Dermis microvascular lymphatic vessel endothelial cell (primary cell): ENCODE results near the gene MLF2. TPM values are rescaled to one million over a fixed set of nuclear protein-coding genes. Genes with fewer than 3 reads are reported as not detected.

Source experiments
- DNase-seq, 2 donors: peaks; one replicate each; pipeline versions ENCODE4 v3.0.0 to v3.0.0-alpha.2; 2010; ENCODE audit warnings: low read depth in 2 of 2
- total RNA-seq: library from RNA; depleted of rRNA; stranded (reverse); fragments of >200 nt; gene quantifications from 2 replicates; pipeline ENCODE4 v1.2.1, GENCODE V29; 2014

MLF2 gene
- total RNA-seq, 1 donor from 2014 or later: 76.4 TPM

DNA sequence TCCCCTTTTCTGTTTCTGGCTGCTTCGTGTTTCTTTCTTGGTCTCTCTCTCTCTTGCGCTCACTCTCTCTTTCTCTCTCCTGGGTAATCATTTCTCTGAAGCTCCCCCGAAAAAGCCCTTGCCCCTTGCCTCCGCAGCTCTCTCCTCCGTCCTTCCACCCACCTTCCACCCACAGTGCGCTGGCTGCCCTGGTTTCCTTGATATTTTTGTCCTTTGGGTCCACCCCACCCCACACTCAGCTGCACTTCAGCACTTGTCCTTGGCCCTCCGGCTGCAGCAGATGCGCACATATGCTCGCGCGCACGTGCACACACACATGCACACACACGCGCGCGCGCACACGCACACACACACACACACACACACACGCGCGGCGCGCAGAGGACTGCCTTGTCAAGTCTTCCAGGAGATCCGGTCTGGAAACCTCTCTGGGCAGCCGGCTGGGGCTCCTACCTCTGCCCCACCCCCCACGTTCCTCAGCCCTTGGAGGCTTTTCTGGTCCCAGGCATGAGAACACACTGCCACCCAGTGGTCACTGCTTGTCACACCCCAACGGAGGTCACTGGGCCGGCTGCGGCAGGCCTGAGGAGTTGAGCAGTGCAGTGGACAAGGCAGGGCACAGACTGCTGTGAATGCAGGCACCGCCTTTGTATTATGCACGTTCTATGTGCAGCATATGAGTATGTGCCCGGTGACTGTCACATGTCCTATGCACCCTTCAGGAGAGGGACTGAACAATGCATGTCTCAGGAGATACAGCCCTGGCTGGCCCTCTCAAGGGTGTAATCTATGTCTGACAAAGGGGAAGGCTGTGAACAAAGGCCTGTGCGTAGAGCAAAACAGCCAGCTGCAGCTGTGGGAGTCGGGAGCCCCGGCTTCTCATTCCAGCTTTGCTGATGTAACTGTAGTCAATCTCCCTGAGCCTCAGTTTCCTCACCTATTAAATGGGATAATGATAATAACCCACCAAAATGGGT lies 25.9 kb upstream of the MLF2 start:
- DNase-seq: peak; percentile 71 to 92

DNA sequence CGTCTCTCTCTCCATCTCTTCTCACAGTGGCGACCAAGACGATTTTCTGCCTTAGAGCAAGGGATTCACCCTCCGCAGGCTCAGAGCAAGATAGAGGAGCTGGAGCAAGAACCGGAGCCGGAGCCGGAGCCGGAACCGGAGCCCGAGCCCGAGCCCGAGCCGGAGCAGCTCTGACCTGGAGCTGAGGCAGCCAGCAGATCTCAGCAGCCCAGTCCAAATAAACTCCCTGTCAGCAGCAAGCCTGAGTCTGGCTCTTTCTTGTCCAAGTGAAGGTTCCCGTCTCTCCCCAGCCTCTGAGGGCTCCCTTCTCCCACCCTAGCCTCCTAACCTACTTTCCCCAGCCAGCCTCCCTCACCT lies 25.3 kb upstream of the MLF2 start:
- no peak for DNase-seq

DNA sequence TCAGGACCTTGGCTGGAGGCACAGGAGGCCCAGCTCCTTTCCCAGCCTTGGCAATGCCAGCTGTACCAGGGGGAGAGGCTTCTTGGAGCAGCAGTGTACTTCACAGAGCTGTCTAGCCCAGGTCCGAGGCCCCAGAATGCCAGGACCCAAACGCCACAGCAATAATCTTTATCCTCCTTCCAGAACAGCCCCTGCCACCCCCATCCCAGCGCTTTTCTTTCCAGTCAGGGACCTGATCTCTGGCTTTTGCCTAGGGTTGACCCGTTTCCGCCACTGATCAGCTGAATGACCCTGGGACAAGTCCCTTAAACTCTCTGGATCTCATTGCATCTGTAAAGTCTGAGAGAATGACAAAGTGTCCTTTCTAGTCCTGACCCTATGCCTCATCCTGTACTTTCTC lies 24.4 kb upstream of the MLF2 start:
- DNase-seq: no peak

DNA sequence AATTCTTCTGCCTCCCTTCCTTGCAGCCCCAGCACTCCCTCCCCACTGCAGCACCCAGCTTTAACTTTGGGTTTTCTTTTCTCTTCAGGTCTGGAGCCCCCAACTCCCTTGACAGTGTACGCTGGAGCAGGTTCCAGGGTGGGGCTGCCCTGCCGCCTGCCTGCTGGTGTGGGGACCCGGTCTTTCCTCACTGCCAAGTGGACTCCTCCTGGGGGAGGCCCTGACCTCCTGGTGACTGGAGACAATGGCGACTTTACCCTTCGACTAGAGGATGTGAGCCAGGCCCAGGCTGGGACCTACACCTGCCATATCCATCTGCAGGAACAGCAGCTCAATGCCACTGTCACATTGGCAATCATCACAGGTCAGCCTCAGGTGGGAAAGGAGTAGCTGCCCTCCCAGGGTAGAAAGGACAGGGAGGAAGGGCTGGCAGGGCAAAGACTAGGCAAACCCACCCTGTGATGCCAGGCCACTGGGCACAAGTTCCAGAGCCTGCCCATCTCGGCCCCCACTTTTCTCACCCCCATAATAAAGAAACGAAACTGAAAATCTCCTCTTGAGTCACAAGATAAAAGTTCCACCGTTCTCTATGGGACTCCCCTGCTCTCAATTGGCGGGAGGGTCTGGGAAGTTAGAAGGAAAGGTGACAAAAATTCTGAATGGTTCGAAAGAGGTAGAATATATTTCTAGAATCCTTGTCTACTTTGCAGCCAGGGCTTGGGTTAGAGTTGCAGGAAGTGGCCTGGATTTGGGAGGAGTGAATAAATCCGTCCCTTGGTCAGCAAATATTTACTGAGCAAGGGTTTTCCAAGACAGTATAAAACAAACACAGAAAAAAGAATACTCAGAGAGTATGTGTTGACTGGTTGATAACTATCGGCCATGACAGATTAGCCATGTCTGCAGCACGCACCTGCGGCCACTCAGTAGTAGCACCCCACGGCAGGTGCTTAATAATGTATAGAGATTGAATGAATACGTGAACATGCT lies 22.5 kb upstream of the MLF2 start:
- DNase-seq: no peak

DNA sequence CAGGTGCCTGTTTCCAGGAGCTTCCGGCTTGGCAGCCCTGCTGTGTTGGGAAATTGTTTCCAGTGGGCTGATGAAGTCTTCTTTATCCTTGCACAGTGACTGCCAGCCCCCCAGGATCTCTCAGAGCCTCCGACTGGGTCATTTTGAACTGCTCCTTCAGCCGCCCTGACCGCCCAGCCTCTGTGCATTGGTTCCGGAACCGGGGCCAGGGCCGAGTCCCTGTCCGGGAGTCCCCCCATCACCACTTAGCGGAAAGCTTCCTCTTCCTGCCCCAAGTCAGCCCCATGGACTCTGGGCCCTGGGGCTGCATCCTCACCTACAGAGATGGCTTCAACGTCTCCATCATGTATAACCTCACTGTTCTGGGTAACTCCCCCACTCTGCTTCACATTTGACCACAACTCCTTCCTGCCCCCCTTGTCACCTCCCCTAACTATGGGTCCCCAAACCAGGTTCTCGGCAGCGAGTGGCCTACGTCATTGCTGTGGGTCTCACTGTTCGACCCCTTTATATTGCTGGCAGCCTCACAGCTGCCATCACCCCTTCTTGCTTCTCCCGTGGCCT lies 21.6 kb upstream of the MLF2 start:
- DNase-seq: no peak

DNA sequence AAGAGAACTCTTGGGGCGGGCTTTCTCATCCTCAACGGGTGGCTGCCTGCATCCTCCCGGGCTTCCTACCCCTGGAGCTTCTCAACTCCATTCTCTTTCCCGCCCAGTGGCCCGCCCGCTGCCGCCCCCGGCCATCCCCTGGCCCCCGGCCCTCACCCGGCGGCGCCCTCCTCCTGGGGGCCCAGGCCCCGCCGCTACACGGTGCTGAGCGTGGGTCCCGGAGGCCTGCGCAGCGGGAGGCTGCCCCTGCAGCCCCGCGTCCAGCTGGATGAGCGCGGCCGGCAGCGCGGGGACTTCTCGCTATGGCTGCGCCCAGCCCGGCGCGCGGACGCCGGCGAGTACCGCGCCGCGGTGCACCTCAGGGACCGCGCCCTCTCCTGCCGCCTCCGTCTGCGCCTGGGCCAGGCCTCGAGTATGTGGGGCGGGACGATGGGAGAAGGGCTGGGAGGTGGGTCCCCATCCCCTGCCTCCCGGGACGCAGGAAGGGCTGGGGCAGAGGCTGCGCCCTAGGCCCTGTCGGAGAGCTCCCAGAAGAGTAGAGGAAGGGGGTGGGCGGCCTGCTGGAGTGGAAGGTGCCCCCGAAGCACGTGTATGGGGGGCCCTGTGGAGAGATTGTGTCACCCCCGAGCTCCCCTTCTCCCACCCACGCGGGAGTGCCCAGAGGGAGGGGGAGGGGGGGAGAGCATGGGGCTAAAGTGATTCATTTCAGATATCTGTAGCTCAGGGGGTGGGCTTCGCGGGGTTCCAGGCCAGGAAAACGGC lies 20.8 kb upstream of the MLF2 start:
- no peak for DNase-seq

DNA sequence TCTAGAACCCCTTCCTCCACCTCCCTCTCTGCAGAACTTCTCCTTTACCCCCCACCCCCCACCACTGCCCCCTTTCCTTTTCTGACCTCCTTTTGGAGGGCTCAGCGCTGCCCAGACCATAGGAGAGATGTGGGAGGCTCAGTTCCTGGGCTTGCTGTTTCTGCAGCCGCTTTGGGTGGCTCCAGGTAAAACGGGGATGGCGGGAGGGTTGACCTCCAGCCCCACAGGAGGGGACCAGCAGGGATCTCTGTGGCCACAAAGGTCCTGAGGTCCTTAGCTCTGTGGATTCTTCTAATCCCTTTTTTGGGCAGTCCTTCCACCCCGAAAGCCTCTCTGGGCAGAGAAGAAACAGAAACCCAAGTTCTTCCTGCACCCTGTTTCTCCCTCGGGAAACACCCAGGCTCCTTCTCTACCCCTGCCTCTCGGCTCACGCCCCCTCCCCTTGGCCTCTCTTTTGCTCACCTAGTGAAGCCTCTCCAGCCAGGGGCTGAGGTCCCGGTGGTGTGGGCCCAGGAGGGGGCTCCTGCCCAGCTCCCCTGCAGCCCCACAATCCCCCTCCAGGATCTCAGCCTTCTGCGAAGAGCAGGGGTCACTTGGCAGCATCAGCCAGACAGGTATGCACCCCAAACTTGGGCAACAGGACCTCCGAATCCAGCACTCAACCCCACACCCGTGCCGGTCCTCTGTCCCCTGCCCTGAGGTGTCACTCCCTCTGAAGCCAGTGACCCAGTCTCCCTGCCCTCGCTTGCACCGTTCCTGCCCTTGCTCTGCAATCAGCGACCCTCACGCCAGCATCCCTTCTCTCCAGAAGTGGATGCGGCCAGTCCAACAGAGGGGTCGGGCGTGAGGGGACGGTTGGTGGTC lies 20.0 kb upstream of the MLF2 start:
- DNase-seq: no peak

DNA sequence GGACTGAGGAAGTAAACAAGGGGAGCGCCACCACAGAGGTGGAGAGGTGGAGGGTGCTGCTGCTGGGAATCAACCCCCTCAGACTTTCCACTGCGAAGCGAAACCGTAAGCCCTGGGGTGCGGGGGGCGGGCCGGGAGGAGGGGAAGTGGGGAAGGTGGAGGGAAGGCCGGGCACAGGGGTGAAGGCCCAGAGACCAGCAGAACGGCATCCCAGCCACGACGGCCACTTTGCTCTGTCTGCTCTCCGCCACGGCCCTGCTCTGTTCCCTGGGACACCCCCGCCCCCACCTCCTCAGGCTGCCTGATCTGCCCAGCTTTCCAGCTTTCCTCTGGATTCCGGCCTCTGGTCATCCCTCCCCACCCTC lies 19.4 kb upstream of the MLF2 start, which contains the start of gene LAG3:
TSS of gene LAG3 (plus strand) at position 190 of the 365 bp plus-strand sequence. CDS start 333 bp downstream, outside the sequence.
- DNase-seq: no peak

DNA sequence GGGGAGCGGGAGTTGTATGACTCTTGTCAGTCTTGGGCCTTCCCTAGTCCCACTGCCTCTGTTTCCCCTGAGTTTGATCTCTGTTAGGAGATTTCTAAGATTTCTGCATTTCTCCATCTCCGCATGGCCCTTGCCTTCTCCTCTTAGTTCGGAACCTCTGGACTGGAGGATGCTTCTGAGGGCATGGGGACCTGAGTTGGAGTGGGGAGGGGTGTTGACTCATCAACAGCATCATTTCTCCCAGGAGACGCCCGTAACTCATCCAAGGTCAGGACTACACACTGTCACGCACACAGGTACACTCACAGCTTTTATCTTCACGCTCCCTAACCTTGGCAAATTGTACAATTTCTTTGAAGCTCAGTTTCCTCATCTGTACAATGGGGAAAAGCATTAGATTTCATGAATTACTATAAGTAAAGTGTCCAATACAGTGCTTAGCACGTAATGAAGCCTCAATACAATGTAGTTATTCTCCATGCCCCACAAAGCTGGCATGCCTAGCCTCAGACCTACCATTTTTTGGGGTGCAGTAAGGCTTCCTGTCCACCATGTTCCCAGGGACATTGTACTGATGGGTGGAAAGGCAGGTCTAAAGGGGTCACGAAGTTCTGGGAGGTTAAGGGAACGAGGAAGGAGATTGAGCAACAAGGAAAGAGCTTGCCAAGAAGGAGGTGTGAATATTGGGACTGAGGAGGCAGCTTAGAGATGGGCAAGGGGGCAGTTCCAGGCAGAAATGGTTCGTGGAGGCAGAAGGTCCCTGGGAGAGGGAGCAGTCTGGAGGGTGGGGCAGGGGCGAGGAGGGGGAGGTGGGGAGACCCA lies 18.8 kb upstream of the MLF2 start:
- no peak for DNase-seq

DNA sequence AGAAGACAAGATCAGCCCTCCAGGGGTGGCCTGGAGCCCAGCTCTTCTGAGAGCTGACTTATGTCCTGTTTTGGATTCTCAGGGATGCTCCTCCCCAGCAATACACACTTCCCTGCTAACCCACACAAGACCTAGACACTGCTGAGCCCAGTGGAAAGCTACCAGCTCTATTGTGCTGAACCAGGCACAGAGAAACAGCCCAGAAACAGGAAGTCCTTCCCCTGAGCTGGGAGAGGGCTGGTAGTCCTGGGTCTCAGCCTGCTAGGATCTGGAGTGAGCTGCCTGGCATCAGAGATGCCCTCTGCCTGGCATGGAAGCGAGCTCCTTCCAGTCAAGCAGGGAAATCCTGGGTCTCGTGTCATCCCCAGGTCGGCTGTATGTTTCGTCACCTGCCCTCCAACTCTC lies 18.2 kb upstream of the MLF2 start:
- peak; percentile 50 to 85 for DNase-seq

DNA sequence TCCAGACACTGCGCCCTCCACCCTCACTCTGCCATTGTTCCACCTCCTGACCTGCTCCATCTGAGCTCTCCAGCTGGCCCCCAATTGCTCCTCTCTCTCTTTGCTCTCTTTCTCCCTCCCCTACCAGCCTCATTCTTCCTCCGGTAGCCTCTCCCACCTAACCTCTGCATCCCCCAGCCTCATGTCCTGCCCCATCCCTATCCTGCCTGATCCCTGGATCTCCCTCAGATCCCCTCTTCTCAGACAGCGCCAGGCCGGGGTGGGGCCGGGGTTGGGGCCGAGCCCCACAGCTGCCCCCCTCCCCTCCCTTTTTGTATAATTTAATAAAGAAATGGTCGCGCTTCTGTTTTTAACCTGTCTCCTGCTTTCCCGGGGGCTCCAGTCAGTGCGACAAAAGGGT lies 17.7 kb upstream of the MLF2 start:
- DNase-seq: no peak

DNA sequence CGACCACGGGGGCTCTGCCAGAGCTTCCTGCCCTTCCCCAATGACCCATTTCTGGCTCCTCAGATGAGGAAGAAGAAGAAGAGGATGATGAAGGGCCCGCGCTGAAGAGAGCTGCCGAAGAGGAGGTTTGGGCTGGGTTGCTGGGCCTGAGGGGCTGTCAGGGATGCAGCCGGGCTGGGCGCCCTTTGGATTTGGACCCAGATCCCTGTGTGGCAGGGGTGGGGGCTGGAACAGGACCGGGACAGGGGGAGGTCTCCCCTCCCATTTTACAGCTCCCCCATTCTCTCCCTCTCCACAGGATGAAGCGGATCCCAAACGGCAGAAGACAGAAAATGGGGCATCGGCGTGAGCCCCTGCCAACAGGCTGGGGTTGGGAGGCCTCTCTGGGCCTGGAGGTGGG lies 17.2 kb upstream of the MLF2 start:
- DNase-seq: no peak

DNA sequence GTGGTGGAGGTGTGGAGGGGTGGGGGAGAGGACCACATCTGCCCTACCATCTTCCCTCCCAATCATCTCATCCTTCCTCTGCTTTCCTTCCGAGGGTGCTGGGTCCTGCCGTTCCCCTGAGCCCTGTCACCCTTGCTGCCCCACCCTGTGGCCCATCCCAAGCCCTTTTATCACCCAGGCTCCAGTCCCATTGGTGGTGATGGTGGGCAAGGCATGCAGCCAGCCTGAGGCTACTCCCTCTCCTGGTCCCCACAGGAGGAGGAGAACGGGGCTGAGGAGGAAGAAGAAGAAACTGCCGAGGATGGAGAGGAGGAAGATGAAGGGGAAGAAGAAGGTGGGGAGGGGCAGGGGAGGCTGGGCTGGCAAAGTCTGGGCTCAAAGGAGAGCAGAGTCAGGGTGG lies 16.7 kb upstream of the MLF2 start:
- DNase-seq: no peak

DNA sequence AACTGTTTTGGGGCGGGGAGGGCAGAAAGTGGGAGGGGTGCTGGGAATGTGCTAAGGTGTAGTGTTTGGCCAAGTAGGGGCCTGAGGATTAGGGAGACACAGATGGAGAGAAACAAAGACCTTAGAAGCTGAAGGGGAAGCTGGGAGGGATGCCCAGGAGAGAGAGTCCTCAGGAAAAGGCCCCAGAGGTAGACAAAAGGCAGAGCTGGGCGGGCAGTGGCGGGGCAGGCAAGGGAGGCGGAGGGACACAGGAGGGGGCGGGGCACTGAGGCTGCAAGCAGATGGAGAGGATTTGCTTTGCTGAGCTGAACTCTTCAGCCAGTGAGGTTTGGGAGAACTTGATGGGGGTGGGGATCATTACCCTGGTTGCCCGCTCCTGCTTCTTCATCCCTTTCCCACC lies 16.0 kb upstream of the MLF2 start:
- DNase-seq: peak in 1 of 2 donors; percentile 46

DNA sequence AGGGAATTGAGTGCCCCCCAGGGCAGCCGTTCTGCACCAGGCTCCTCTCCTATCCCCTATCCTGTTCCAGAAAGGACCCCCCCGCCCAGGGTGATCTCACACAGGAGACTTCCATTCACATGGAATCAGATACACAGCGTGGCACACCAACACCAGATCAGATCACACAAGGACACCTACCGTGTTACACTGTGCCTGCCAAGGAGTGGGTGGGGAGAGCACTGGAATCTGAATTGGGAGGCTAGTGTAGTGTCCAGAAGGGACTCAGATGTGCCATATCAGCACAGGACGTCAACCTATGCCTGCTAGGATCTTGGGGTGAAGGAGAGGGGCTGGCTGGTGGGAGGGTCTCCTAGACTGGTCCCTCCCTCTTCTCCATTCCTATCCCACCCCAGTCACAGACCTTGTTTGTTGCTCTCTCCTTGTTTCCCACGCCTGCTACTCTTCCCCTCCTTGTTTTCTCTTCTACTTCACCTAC lies 15.5 kb upstream of the MLF2 start:
- DNase-seq: peak in 1 of 2 donors; percentile 31

DNA sequence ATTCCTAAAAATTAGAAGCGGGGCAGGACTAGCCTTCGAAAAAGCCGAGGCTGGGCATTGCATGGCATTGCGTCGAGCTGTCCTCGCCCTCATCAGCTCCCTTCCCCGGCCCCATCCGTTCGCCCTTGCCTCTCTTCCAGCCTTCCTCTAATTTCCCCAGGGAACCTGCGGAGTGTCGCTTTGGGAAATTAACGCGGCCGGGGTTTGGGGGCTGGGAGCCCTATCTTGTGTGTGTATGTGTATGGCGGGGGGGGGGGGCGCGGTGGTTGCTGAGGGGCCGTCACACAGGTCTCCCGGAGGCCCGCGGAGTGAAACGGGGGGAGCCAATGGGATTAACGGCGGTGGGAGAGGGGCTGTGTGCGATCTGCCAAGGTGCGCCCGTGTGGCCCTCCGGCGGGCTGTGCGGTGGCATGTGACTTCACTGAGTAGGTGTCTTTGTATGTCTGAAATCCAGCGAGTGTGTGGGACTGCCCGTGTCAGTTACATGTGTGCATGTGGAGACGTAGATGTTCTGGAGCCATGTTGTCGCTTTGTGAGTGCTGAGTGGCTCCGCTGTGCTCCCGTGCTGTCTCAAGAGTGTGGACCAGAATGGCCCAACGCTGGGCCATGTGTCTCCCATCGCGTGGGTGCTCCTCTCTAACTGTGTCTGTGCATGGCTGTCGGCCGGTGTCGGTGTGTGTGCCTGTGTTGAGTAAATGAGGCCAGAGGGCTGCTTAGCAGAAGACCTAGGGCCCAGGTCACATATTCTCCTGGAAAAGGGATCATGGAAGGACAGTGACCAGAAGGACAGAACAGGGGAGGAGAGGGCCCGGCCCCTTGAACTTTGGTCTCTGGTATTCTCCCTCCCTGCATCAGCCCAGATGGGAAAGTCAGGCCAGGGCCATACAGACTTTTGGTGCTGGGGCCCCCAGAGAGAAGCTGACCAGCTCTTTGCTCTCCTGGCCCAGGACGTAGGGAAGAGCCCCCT lies 14.7 kb upstream of the MLF2 start:
- DNase-seq: peak in 1 of 2 donors; percentile 41

DNA sequence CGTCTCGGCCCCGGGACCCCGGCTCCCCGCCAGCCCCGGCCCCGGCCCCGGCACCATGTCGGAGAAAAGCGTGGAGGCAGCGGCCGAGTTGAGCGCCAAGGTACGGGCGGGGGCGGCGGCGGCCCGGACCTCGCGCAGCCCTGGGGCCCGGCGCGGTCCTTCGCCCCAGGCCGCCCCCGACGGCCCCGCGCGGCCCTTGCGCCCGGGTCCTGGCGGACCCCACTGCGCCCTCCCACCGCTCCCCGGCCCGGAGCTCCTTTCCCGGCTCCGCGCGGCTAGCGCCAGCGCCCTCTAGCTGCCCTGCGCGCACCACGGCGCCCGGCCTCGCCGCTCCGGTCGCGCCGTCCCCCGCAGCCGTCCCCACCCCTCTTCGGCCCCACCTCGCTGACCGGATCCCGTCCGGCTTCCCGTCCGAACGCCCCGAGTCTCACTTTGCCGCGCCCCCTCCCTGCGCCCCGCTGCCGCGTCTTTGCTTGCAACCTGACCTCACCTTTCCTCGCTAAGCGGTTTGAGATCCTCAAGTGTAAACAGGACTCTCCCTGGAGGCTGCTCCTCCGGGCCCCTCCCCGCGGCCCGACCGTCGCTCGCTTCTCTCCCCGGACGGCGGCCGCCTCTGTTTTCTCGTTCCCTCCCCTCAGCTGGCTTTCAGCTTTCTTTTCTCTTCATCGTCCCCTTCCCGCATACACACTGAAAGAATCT lies 13.9 kb upstream of the MLF2 start:
- peak in 1 of 2 donors; percentile 81 for DNase-seq
